SK-N-SH (cell line): ENCODE data around the gene DDAH1. TPM values are rescaled to one million over a fixed set of nuclear protein-coding genes. Genes with fewer than 3 reads are reported as not detected.

ENCODE experiments used
- CTCF ChIA-PET: fragments of 300-600, 350-600 bp; formaldehyde crosslinking; extraction: SDS; loops from one replicate; lab custom pipeline; 2021; lab: Yijun Ruan, JAX
- POLR2A ChIA-PET: fragments of 350-600 bp; sonication (Branson Sonifier 250); formaldehyde crosslinking; extraction: SDS; loops from one replicate; lab custom pipeline; 2020; ENCODE audit warnings: antibody characterized with exemption, inconsistent platforms; lab: Yijun Ruan, JAX
- DNase-seq: peaks from one replicate; pipeline ENCODE4 v3.0.0; 2012
- H2AFZ ChIP-seq: fragments of 200-600 bp; sonication (generic); 2 replicates; pipeline ENCODE4 v1.8.1; 2016; ENCODE audit warnings: antibody characterized with exemption, mild to moderate bottlenecking, low read depth
- H3F3A ChIP-seq: fragments of 200-600 bp; sonication (generic); replicated peaks from 2 replicates; pipeline ENCODE3; 2016; ENCODE audit warnings: antibody characterized with exemption, mild to moderate bottlenecking; ENCODE audit not compliant: insufficient read depth
- H3K27ac ChIP-seq, 2 experiments: fragments of 200-500 bp in 1 of 2; fragments of 200-600 bp in 1 of 2; sonication (Bioruptor generic) in 1 of 2; sonication (generic), shearing (Covaris generic) in 1 of 2; 2 replicates each; pipeline versions ENCODE4 v1.5.1 to v1.6.1; 2014 to 2016; ENCODE audit warnings: low read depth in 2 of 2, inconsistent platforms in 1 of 2, low read length in 1 of 2, mild to moderate bottlenecking in 1 of 2, mixed read lengths in 1 of 2
- H3K27me3 ChIP-seq: fragments of 200-600 bp; sonication (generic), shearing (Covaris generic); 2 replicates; pipeline ENCODE4 v1.6.1; 2016; ENCODE audit warnings: mixed run types; ENCODE audit not compliant: insufficient read depth
- H3K36me3 ChIP-seq, 2 experiments: fragments of 200-500 bp in 1 of 2; fragments of 200-600 bp in 1 of 2; sonication (Bioruptor generic) in 1 of 2; sonication (generic) in 1 of 2; replicated peaks in 1 of 2; 2 replicates each; pipeline versions ENCODE3 to v1.5.1; 2014 to 2016; ENCODE audit warnings: low read length in 1 of 2, mild to moderate bottlenecking in 1 of 2; ENCODE audit not compliant: insufficient read depth in 2 of 2, control insufficient read depth in 1 of 2
- H3K4me1 ChIP-seq, 2 experiments: fragments of 200-500 bp in 1 of 2; fragments of 200-600 bp in 1 of 2; sonication (Bioruptor generic) in 1 of 2; sonication (generic), shearing (Covaris generic) in 1 of 2; 2 replicates each; pipeline versions ENCODE4 v1.5.1 to v1.6.1; 2014 to 2016; ENCODE audit warnings: low read depth in 1 of 2, low read length in 1 of 2, mixed run types in 1 of 2; ENCODE audit not compliant: insufficient read depth in 2 of 2, control insufficient read depth in 1 of 2
- H3K4me2 ChIP-seq: fragments of 200-600 bp; sonication (generic), shearing (Covaris generic); 2 replicates; pipeline ENCODE4 v1.6.1; 2017; ENCODE audit warnings: mixed run types
- H3K4me3 ChIP-seq, 2 experiments: fragments of 200-500 bp in 1 of 2; fragments of 200-600 bp in 1 of 2; sonication (Bioruptor generic) in 1 of 2; sonication (generic), shearing (Covaris generic) in 1 of 2; 2 replicates each; pipeline versions ENCODE4 v1.5.1 to v1.8.1; 2014 to 2016; ENCODE audit warnings: low read depth in 2 of 2, inconsistent platforms in 1 of 2, low read length in 1 of 2, mild to moderate bottlenecking in 1 of 2, mixed read lengths in 1 of 2, moderate library complexity in 1 of 2
- H3K79me2 ChIP-seq: fragments of 200-600 bp; sonication (generic); 2 replicates; pipeline ENCODE4 v1.8.1; 2017; ENCODE audit warnings: mild to moderate bottlenecking; ENCODE audit not compliant: insufficient read depth
- H3K9ac ChIP-seq: fragments of 200-600 bp; sonication (generic); 2 replicates; pipeline ENCODE4 v1.6.1; 2017; ENCODE audit warnings: mixed run types
- H3K9me2 ChIP-seq: fragments of 200-600 bp; sonication (generic); 2 replicates; pipeline ENCODE4 v1.6.1; 2017; ENCODE audit warnings: mixed run types
- H3K9me3 ChIP-seq: fragments of 200-600 bp; sonication (generic); 2 replicates; pipeline ENCODE4 v1.6.1; 2017; ENCODE audit warnings: mixed run types, mild to moderate bottlenecking, moderate library complexity
- H4K20me1 ChIP-seq: fragments of 200-600 bp; sonication (generic); 2 replicates; pipeline ENCODE4 v1.6.1; 2017; ENCODE audit warnings: mild to moderate bottlenecking, mixed run types; ENCODE audit not compliant: insufficient read depth
- ELF1 ChIP-seq: IDR thresholded peaks from 2 replicates; pipeline ENCODE4 v1.4.0; 2012
- FOSL2 ChIP-seq: IDR thresholded peaks from 2 replicates; pipeline ENCODE4 v1.4.0; 2012; ENCODE audit warnings: low read depth, mild to moderate bottlenecking, moderate library complexity, borderline replicate concordance
- GATA2 ChIP-seq: sonication (generic); formaldehyde crosslinking; IDR thresholded peaks from 2 replicates; pipeline ENCODE4 v1.5.0; 2020; ENCODE audit warnings: mild to moderate bottlenecking, missing genetic modification reagents
- JUND ChIP-seq: IDR thresholded peaks from 2 replicates; pipeline ENCODE4 v1.4.0; 2012
- MXI1 ChIP-seq: IDR thresholded peaks from 2 replicates; pipeline ENCODE4 v1.6.1; 2012; ENCODE audit warnings: mild to moderate bottlenecking, low read depth, low read length, improper control_type of control experiment
- NFIC ChIP-seq: IDR thresholded peaks from 2 replicates; pipeline ENCODE4 v1.4.0; 2012; ENCODE audit warnings: borderline replicate concordance
- RFX5 ChIP-seq: IDR thresholded peaks from 2 replicates; pipeline ENCODE4 v1.6.1; 2012; ENCODE audit warnings: mild to moderate bottlenecking, improper control_type of control experiment, low read length
- TAF1 ChIP-seq: IDR thresholded peaks from 2 replicates; pipeline ENCODE4 v1.6.1; 2012; ENCODE audit warnings: low read depth, mild to moderate bottlenecking, low read length, moderate library complexity, borderline replicate concordance
- TCF12 ChIP-seq: IDR thresholded peaks from 2 replicates; pipeline ENCODE4 v1.4.0; 2012
- YY1 ChIP-seq: IDR thresholded peaks from 2 replicates; pipeline ENCODE4 v1.4.0; 2012; ENCODE audit warnings: low read depth, mild to moderate bottlenecking
- WGBS: methylation state at CpG from one replicate; pipeline ENCODE4 v1.1.6; 2017; ENCODE audit warnings: low lambda C conversion rate; 5-methylcytosine and 5-hydroxymethylcytosine counted together
- polyA plus RNA-seq, 3 experiments: library from polyadenylated mRNA; depleted of rRNA; stranded (reverse); fragments of >200 nt; gene quantifications; 2 replicates each; pipeline ENCODE4 v1.2.3, GENCODE V29; 2012
- TF ChIP-seq, protein P1 (sequence below): IDR thresholded peaks from 2 replicates; pipeline ENCODE4 v1.6.1; 2012; ENCODE audit warnings: mild to moderate bottlenecking, low read depth, low read length, moderate library complexity
- TF ChIP-seq, protein P2 (sequence below): IDR thresholded peaks from 2 replicates; pipeline ENCODE4; 2012
- TF ChIP-seq, protein P3 (sequence below): IDR thresholded peaks from 2 replicates; pipeline ENCODE4 v1.4.0; 2012; ENCODE audit warnings: low read depth
- TF ChIP-seq, protein P4 (sequence below): fragments of 200-600 bp; sonication (generic); IDR thresholded peaks from 2 replicates; pipeline ENCODE4 v1.6.1; 2017; ENCODE audit warnings: antibody characterized with exemption, mild to moderate bottlenecking, moderate library complexity

Gene DDAH1
- polyA plus RNA-seq, 1 of the 3 experiments (the other 2 are of a cell fraction): 64.3 TPM

DNA sequence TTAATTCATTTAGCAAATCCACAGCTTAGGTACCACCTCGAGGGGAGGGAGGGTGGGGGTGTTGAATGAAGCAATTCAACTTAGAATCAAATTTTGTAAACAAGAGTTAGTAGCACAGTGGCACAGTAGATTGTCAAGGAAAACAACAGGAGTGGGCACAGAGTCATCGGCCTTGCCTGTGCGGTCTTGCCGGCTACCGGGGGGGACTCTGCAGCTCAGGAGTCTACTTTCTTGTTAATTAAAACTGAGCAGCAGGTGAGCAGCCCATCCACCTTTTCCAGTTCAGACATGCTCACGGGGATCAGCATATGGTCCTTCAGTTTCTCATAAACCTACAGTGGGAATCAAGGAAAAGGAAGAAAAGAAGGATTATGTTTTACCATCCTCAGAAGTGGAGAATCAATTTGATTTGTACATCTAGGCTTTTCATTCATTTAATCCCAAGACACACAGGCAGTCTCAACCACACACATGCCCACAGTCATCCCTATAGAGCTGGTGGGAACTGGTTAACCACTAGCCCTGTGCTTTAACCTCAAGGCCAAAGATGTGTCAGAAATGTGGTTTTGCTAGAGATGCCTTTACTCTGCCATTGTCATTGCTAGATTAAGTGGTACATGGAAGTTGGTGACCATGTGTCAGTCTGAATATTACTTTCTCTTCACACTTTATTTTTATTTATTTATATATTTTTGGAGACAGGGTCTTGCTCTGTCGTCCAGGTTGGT is 143.6 kb downstream of the DDAH1 start:
- H3K36me3 ChIP-seq: peaks cover 18 to 28% of the 10 kb centered on the region in 2 experiments
- no peaks in the 10 kb centered on the region for H3K27me3 ChIP-seq
- no peaks in the 10 kb centered on the region for H3K9me2 ChIP-seq
- TF ChIP-seq FOSL2 (no peak), TCF12 (0 out of 2 replicates have a peak, but pooled peaks have one; percentile 14), JUND (no peak), MXI1 (no peak), TAF1 (no peak)
- TF ChIP-seq, protein P1, sequence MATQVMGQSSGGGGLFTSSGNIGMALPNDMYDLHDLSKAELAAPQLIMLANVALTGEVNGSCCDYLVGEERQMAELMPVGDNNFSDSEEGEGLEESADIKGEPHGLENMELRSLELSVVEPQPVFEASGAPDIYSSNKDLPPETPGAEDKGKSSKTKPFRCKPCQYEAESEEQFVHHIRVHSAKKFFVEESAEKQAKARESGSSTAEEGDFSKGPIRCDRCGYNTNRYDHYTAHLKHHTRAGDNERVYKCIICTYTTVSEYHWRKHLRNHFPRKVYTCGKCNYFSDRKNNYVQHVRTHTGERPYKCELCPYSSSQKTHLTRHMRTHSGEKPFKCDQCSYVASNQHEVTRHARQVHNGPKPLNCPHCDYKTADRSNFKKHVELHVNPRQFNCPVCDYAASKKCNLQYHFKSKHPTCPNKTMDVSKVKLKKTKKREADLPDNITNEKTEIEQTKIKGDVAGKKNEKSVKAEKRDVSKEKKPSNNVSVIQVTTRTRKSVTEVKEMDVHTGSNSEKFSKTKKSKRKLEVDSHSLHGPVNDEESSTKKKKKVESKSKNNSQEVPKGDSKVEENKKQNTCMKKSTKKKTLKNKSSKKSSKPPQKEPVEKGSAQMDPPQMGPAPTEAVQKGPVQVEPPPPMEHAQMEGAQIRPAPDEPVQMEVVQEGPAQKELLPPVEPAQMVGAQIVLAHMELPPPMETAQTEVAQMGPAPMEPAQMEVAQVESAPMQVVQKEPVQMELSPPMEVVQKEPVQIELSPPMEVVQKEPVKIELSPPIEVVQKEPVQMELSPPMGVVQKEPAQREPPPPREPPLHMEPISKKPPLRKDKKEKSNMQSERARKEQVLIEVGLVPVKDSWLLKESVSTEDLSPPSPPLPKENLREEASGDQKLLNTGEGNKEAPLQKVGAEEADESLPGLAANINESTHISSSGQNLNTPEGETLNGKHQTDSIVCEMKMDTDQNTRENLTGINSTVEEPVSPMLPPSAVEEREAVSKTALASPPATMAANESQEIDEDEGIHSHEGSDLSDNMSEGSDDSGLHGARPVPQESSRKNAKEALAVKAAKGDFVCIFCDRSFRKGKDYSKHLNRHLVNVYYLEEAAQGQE: no peak
- no peaks in the 10 kb centered on the region for H3K9me3 ChIP-seq
- ChIA-PET CTCF (interaction anchor here (0.5 kb wide), 1 partner anchor 97 kb away, joined by 3 read pairs; no protein-coding TSS in a partner anchor), POLR2A (no interaction called here)
- H3F3A ChIP-seq: peaks cover 81% of the 10 kb centered on the region
- peak overlapping the region; percentile 73; the same call in 1 of the 2 replicates for H3K4me2 ChIP-seq
- H3K4me3 ChIP-seq: no peak overlapping the region
- H3K79me2 ChIP-seq: peaks cover 74% of the 10 kb centered on the region
- H3K27ac ChIP-seq: peak overlapping the region; percentile 94 to 100; a peak in 3 of 4 replicates
- WGBS: 78% methylated on average over 7 of the region's 7 CpGs
- peaks cover 16 to 67% of the 10 kb centered on the region in 2 experiments for H3K4me1 ChIP-seq
- no peaks in the 10 kb centered on the region for H4K20me1 ChIP-seq
- no peak for DNase-seq
- H2AFZ ChIP-seq: no peak overlapping the region
- peak overlapping the region; percentile 89; the same call in 1 of the 2 replicates for H3K9ac ChIP-seq

DNA sequence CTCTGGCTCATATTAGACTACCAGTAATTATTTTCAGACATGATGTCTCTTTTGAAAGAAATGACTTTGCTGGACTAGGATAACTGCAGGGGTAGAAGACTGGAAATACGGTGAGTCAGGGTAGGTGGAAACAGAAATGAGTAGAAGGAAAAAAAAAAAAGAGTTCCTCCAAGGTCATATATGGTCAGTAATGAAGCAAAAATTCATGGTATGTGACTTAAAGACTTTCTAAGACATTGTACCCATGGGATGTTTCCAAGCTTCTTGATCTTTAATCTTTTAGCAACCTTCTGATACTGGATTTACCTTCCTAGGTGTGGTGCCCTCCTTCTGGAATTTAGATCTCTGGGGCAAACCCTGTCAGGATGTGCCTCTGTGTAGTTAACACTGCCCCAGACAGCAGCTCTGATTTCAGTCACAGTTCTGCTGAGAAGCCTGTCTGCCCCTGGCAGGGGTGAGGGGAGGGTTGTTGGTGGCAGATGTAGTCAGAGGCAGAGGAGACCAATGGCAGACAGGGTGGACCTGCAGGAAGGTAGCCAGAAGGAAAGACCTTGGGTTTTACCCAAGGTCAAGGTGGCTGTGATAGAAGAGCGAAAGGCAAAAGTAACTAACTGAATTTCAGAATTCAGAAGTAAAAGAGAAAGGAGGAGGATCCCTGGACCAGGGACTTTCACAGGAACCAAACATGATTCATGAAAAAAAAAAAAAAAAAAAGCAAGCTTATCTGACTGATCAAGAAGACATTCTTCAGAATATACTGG is 144.4 kb downstream of the DDAH1 start:
- CTCF ChIA-PET: interaction anchor here (0.5 to 0.8 kb wide), 5 partner anchors 12 to 447 kb away, joined by 3 to 4 read pairs (median 3); partner anchors contain the start of gene C1orf52
- no peaks in the 10 kb centered on the region for H3K9me2 ChIP-seq
- H3K27me3 ChIP-seq: no peaks in the 10 kb centered on the region
- peaks cover 72% of the 10 kb centered on the region for H3K79me2 ChIP-seq
- DNase-seq: no peak
- H3K9ac ChIP-seq: peak overlapping the region; percentile 89
- H3K4me3 ChIP-seq: peak overlapping the region in 1 of 2 experiments; percentile 33; a peak in 1 of 4 replicates
- WGBS: 34% methylated on average over 2 of the region's 2 CpGs
- POLR2A ChIA-PET: no interaction called here
- H3K27ac ChIP-seq: peak overlapping the region; percentile 94 to 100
- H3K4me2 ChIP-seq: peak overlapping the region; percentile 73
- no peaks in the 10 kb centered on the region for H3K9me3 ChIP-seq
- H3K4me1 ChIP-seq: peaks cover 20 to 67% of the 10 kb centered on the region in 2 experiments
- H3F3A ChIP-seq: peaks cover 82% of the 10 kb centered on the region
- H3K36me3 ChIP-seq: peaks cover 18 to 28% of the 10 kb centered on the region in 2 experiments
- H2AFZ ChIP-seq: no peak overlapping the region
- H4K20me1 ChIP-seq: no peaks in the 10 kb centered on the region
- TF ChIP-seq NFIC: peak; percentile 53
- TF ChIP-seq GATA2: no peak
- TF ChIP-seq YY1: no peak
- TF ChIP-seq, protein P2, sequence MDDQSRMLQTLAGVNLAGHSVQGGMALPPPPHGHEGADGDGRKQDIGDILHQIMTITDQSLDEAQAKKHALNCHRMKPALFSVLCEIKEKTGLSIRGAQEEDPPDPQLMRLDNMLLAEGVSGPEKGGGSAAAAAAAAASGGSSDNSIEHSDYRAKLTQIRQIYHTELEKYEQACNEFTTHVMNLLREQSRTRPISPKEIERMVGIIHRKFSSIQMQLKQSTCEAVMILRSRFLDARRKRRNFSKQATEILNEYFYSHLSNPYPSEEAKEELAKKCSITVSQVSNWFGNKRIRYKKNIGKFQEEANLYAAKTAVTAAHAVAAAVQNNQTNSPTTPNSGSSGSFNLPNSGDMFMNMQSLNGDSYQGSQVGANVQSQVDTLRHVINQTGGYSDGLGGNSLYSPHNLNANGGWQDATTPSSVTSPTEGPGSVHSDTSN: peak; percentile 12; the same call in 1 of the 2 replicates
- TF ChIP-seq, protein P3, sequence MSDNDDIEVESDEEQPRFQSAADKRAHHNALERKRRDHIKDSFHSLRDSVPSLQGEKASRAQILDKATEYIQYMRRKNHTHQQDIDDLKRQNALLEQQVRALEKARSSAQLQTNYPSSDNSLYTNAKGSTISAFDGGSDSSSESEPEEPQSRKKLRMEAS: peak; percentile 14; the same call in 1 of the 2 replicates
- no peak for TF ChIP-seq ELF1
- TF ChIP-seq RFX5: no peak
- TF ChIP-seq, protein P4, sequence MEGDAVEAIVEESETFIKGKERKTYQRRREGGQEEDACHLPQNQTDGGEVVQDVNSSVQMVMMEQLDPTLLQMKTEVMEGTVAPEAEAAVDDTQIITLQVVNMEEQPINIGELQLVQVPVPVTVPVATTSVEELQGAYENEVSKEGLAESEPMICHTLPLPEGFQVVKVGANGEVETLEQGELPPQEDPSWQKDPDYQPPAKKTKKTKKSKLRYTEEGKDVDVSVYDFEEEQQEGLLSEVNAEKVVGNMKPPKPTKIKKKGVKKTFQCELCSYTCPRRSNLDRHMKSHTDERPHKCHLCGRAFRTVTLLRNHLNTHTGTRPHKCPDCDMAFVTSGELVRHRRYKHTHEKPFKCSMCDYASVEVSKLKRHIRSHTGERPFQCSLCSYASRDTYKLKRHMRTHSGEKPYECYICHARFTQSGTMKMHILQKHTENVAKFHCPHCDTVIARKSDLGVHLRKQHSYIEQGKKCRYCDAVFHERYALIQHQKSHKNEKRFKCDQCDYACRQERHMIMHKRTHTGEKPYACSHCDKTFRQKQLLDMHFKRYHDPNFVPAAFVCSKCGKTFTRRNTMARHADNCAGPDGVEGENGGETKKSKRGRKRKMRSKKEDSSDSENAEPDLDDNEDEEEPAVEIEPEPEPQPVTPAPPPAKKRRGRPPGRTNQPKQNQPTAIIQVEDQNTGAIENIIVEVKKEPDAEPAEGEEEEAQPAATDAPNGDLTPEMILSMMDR: no peak
- TF ChIP-seq FOSL2: peak; percentile 75
